ENCODE results near the gene WEE1. TPM values are rescaled to one million over a fixed set of nuclear protein-coding genes. Genes with fewer than 3 reads are reported as not detected.
A peak's percentile ranks its signal among the peaks of the same experiment; 100 is the strongest.

The WEE1 gene
- polyA plus RNA-seq, 5 donors = 49.8 to 81.1 (median 63.2) TPM

DNA sequence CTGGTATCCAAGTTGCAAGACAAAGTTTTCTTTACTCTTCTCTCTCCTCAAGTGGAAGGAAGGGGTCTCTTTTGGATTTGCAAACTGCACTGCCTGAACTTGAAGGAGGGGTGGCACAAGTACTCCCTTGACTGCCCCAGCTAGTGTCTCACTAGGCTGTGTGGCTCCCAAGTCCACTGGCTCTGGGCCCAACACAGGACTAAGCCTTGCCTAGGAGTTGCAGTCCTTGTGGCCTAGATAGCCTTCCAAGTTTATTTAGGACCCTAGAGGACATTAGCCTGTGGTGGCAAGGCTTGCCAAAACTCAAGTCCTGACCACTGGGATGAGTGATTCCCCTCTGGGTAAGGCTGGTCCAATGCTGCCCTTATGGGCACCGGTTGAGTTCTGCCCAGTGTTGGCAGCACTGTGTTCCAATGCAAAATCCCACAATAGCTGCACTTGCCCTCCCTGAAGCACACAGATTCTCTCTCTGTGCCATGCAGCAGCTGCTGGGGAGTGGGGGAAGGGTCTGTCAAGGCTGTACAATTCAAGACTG, 10.2 kb upstream of the WEE1 start:
- no peak for DNase-seq

DNA sequence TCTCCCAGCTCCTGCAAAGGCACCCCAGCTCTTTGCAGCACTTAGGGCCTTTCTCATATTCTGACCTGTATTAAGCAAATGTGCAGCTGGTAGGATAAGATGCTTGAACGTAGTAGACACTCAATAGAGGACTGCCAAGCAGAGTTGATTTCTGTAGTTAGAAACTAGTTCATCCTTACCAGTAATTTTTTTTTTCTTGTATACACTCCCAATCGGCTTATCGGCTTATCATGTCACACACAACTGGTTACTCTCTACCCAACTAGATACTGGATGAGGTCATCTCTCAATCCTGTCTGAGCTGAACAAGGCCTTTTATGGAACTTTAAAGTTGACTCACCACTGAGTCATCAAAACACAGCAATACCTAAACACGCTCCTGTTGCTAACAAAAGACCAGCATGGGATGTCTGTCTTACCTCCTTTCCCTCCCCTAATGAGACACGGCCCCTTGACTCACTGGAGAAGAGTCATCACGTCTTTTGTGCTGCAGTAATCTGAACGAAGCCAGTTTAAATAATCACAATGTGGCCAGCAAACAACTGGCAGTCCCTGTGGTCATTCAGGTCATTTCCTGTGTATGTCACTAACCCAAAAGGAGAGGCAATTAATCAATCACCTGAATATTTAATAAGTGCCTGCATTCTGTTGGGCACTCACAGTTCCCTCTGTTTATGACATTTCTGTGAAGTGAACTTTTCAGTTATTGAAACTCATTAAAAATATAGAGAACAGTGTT, 7.5 kb upstream of the WEE1 start:
- DNase-seq = peak in 1 of 2 donors; percentile 40

DNA sequence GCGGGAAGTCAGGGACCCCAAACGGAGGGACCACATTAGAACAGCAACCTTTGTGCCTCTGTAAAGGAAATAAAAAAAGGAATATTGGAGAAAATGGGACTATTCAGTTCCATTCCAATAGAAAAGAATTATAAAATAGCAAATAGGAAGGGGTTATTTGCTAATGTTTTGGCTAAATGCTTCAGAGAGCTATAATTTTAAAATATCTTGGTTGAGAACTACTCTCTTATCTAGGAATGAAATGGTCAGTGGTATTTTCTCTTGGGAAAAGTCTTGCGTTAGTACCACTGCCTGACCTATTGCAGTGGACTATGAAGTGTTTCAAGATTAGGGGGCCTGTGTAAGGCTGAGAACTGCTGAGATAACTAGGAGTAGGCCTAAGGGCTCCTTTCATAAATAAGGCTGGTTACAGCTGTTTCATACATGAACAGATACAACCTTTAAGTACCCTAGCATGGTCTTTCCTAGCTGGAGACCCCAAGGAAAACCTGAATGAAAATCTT, 6.9 kb upstream of the WEE1 start:
- peak; percentile 36 to 53 for DNase-seq

DNA sequence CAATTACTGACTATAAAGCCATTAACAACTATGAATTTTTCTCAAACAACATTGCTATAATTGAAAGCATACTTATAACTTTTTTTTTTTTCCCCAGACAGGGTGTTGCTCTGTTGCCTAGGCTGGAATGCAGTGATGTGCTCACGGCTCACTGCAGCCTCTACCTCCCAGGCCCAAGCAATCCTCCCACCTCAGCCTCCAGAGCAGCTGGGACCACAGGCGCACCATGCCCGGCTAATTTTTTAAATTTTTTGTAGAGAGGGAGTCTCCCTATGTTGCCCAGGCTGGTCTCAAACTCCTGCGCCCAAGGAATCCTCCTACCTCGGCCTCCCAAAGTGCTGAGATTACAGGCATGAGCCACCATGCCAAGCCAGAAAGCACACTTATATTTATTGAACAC, 6.1 kb upstream of the WEE1 start:
- no peak for DNase-seq

DNA sequence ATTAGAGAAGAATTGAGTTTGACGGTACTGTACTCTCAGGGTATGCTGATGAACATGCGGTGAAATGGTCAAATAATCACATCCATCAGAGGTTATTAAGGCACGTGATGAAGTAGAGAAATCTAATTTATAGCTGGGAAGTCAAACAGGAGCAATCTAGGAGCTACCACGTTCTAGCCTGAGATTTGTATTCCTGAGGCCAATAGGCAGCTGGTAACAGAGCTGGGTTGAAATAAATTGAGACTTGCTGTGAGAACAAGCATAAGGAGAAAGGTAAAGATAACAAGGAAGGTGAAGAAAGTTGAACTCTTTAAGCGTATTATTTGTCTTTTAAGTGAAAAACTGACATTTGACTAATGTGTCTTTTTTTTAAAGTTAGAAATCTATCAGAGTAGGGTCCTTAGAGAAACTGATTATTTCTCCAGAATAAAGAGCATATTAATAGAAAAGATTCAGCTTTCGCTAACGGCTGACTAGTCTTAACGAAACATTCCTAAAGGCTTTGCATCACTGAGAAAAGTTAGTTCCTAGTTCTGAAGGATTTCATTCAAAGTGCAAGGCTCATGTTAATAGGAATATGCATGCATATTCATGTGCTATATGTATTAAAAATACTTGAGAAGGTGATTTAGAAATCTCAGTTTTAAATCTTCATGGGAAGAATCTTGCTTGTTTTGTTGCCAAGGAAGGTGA, 5.2 kb upstream of the WEE1 start:
- DNase-seq = no peak

DNA sequence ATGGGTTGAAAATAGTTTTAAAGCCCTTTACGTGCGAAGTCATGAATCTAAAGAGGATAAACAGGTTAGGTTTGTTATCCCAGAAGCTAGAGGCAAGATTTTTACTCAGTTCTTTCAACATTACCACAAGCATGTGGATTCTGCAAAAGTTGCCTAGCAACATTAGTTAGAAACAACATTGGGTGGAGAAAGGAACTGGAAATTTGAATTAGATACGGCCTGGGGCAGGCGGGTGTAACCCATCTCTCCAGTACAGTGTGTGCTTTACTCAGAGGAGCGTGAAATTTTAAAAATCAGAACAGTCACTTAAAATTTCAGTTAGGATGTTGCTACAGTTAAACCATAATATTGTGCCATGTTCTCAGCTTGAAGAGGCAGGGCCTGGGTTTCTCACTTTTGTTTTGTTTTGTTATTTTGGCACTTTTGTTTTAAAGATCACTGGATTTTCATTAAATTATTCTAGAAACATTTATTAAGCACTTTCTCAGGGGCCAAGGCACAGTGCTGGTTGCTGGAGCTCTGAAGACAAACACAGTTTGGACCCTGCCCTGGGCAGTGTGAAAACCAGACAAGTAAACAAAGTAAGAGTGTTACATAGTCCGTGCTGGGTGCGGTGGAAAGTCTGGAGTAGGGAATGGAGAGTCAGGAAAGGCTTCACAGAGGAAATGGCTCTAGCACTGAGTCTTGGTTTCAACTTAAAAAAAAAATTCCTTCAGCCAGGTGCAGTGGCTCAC, 4.4 kb upstream of the WEE1 start:
- peak; percentile 76 to 85 for DNase-seq

DNA sequence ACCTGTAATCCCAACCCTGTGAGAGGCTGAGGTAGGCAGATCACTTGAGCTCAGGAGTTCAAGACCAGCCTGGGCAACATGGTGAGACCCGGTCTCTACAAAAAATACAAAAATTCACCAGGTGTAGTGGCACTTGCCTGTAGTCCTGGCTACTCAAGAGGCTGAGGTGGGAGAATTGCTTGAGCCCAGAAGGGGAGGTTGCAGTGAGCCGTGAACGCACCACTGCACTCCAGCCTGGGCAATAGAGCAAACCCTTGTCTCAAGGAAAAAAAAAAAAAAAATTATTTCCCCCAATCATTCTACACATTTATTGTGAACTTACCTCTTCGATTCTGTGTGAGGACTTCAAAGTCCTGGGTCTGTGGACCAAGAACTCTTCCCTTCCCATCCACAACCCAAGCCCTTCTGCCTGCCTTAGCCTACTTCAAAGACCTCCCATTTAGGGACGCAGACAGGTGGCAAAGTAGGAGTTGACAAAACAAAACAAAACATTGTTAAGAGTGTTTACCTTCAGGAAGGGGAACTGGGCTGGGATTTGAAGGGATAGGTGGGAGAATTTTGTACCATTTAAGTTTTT, 3.8 kb upstream of the WEE1 start:
- no peak for DNase-seq

DNA sequence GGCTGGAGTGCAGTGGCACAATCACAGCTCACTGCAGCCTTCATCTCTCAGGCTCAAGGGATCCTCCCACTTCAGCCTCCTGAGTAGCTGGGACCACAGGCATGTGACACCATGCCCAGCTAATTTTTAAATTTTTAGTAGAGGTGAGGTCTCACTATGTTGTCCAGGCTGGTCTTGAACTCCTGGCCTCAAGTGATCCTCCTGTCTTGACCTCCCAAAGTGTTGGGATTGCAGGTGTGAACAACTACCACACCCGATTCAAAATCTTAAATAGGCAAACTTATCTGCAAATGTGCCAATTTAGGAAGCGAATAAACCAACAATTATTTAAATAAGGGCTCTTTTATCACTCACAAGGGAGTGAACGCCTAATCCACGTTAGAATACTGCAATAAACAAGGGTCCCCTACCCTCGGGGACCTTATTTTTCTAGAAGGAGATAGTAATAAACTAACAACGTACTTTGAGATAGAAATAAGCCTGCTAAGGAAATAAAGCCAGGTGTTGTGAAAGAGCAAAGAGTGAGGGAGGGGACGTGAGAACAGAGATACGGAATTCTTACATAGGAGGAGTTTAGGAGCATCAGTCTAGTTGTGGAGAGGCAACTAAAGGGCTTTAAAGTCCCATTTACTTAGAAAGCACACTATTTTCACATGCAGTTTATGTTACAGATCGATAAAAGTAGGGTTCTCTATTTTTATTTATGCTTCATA, 3.0 kb upstream of the WEE1 start:
- DNase-seq = no peak

DNA sequence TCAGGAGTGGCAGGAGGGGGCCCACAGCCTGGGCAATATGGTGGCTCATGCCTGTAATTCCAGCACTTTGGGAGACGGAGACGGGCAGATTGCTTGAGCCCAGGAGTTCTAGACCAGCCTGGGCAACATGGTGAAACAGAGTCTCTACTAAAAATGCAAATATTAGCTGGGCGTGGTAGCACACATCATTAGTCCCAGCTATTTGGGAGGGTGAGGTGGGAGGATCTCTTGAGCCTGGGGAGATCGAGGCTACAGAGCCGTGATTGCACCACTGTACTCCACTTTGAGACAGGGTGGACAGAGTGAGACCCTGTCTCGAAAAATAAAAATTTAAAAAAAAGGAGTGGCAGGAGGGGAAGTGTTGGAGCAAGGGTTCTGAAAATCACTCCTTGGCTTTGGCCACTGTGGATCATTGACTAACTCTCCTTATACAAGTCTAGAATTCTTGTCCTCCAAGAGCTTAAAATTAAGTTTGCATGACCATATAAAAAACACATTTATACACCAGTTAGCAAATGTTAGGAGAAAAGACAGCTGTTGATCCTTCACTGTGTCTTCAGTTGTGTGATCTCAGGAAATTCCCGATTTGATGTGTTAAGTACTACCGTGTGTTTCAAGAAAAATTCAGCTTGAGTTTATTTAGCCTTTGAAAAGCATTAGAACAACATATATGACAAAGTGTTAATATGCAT, 2.3 kb upstream of the WEE1 start:
- no peak for DNase-seq

DNA sequence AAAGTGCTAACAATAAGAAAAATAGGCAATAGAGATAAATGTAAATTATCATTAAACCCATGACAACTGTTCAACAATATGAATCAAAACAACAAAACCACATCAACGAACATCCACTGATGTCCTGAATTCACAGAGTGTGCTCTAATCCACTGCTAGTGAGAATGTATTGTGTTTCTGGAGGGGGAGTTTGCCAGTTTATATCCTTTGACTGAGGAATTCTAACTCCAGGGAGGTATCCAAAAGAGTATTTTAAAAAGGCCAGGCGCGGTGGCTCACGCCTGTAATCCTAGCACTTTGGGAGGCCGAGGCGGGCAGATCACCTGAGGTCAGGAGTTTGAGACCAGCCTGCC, 1.7 kb upstream of the WEE1 start:
- no peak for DNase-seq

DNA sequence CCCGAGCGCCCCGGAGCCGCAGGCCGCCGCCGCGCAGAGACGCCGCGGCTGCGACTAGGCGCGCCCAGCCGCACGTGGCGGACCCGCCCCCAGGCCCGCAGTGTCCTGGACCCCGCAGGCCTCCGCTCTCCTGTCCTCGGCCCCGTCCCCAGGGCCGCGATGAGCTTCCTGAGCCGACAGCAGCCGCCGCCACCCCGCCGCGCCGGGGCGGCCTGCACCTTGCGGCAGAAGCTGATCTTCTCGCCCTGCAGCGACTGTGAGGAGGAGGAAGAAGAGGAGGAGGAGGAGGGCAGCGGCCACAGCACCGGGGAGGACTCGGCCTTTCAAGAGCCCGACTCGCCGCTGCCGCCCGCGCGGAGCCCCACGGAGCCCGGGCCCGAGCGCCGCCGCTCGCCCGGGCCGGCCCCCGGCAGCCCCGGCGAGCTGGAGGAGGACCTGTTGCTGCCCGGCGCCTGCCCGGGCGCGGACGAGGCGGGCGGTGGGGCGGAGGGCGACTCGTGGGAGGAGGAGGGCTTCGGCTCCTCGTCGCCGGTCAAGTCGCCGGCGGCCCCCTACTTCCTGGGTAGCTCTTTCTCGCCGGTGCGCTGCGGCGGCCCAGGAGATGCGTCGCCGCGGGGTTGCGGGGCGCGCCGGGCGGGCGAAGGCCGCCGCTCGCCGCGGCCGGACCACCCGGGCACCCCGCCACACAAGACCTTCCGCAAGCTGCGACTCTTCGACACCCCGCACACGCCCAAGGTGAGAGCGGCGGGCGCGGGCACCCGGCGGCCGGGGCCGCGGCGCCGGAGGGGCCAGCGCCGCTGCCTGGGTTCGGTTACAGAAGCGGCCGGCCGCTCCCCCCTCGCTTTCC, 528 bp downstream of the WEE1 start:
- peak in 1 of 2 donors; percentile 45 for DNase-seq

DNA sequence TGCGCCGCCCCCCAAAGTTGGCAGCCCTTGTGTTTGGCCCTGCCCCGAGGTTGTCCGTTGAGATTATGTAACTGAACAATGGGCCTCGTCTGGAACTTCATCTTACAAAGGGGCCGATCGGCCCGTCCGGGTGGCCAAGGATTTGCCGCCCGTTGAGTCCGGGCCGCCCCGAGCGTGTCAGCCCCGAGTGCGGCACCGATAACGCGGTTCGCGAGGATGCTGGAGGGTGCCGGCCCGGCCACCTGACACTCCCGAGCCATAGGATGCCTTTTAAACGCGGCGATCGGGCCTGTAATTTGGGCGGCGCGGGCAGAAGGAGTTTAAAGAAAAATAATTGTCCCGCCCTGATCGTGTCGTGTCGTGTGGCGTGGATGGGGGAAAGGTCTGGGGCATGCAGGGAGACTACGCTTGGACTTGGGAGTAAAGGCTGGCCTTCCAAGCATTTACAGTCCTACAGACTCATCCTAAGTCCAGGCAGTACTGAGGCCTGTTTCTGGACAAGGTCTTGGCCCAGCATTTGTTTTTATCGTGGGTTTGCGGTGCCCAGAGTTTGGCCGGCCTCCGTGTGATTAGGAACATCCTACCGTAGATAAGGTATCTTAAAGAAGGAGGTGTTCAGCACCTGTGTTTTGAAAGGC, 1.3 kb downstream of the WEE1 start:
- peak; percentile 45 to 51 for DNase-seq

DNA sequence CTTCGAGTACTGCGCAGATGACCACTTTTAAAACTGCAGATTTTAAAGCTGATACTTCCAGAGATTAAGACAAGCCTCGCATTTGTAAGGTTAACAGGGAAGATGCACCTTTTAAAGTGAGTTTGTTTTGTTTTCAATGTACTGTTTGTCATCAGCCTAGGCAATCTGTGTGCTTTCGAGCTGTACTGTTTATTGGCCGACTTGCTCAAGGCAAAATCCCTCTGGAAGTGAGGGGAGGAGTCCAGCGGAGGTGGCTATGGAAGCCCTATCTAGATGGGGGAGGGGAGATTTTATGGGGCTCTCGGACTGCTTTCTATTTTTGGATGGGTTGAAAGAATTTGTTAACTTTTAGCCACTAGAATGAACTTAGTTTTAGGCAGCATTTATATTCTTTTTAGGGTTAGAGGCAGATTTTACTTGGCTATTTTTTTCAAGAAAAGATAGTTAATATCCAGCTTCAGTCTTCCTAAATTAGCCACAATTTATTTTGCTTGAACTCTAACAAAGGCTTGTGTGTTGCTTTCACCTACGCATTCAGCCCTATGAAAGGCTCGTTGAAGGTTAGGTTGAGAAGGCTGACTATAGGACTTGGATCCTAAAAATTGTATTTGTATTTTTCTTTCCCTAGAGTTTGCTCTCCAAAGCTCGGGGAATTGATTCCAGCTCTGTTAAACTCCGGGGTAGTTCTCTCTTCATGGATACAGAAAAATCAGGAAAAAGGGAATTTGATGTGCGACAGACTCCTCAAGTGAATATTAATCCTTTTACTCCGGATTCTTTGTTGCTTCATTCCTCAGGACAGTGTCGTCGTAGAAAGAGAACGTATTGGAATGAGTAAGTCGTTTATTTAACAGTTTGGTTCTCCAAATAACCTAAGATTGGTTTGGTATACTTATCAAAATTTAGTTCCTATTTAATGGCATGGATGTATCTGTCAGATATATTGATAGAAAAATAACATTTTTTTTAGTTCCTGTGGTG, 2.1 kb downstream of the WEE1 start:
- DNase-seq = peak; percentile 76 to 84

DNA sequence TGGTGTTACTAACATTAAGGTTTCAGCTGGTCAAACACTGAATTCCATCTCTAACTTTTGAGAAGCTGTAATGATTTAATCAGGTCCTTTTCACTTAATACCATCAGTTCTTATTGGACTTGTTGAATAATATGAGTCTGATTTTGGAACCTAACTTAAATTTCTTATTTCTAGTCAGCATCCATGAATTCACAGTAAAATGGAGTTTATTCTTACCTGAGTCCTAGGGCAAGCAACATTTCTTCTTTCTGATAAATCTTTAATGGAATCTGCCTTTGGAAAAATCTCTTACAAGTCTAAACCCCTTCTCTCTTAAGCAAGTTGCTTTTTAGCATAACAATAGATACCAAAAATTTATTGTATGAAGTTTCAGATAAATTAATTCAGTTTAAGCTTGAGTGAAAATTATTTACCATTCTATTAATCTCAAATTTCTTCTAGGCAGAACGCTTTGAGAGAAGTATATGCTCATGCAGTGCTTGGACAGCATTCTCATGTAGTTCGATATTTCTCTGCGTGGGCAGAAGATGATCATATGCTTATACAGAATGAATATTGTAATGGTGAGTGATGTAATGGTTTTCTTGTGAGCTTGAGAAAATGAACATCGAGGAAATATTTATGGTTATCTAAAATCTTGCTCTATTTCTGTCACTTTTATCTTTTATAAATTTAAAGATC, 3.4 kb downstream of the WEE1 start:
- DNase-seq = no peak

DNA sequence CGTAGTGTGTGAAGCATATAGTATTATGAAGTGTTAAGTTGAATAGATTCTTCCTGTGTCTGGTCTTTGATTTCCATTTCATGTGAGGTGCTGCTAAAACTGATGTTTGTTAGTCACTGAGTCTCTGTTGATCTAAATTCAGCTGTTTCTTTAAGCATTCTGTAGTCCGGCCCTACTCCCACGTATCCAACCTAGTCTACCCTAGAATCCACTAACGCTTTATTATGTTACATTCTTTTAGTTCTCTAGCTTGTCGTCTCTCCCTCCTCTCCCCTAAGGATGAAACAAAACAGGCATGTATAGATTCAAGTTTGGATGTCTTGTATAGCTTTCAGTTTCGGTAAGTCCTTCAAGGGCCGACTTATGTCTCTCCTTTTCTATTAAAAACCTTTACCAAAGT, 4.1 kb downstream of the WEE1 start:
- no peak for DNase-seq

DNA sequence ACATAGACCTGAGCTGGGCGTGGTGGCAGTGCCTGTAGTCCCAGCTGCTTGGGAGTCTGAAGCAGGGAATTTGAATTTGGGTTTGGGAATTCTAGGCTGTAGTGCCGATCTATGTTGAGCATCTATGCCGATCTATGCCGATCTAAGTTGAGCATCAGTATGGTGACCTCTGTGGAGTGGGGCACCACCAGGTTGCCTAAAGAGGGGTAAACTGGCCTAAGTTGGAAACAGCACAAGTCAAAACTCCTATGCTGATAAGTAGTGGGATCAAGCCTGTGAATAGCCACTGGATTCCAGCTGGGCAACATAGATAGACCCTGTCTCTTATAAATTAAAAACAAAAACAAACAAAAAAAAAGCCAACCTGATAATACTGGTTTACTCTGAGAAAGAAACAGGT, 7.4 kb downstream of the WEE1 start:
- no peak for DNase-seq

DNA sequence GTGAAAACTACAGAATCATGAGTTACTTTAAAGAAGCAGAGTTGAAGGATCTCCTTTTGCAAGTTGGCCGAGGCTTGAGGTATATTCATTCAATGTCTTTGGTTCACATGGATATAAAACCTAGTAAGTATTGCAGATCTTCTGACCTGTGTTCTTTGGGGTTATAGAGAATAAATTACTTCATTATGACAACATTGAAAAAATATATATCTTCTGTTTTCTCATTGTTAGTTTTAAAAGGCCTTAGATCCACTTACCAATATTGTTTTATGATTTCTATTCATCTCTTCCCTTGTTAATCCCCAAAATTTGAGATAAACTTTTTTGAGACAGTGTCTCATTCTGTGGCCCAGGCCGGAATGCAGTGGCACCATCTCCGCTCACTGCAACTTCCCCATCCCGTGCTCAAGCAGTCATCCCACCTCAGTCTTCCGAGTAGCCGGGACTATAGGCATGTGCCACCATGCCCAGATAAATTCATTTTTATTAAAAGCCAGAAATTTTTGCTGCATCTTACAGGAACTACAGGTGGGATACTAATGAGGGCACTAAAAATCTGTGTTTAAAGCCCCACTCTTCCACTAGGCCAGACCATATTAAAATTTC, 8.2 kb downstream of the WEE1 start:
- DNase-seq = no peak

All from right lung (tissue), 5 donors.